OCI-LY3 (cell line): ENCODE measurements around the gene EMB.
"Not testable (repeated sequence)": the region's sequence is repeated elsewhere in the genome, so short reads cannot be mapped to it uniquely, and the experiment has no call there.

Experiments
- H2AFZ ChIP-seq: fragments of 200-600, 300-600 bp; shearing (Covaris generic); 2 replicates; pipeline ENCODE4 v1.6.0; 2014; ENCODE audit warnings: antibody characterized with exemption, low read depth, low read length
- H3K27ac ChIP-seq: fragments of 200-600, 300-600 bp; sonication (generic); 2 replicates; pipeline ENCODE4 v1.5.1; 2014; ENCODE audit warnings: mild to moderate bottlenecking, low read length, moderate library complexity, mixed read lengths
- H3K27me3 ChIP-seq: fragments of 200-600, 300-600 bp; sonication (generic); 2 replicates; pipeline ENCODE4 v1.6.1; 2014; ENCODE audit warnings: low read depth, low read length, mixed read lengths
- H3K36me3 ChIP-seq: fragments of 200-600, 300-600 bp; sonication (generic); replicated peaks from 2 replicates; pipeline ENCODE3; 2014; ENCODE audit warnings: low read depth, low read length, mixed read lengths
- H3K4me1 ChIP-seq: fragments of 300-600, 200-600 bp; sonication (generic); 2 replicates; pipeline ENCODE4 v1.6.1; 2014; ENCODE audit warnings: low read length, mixed read lengths
- H3K4me2 ChIP-seq: fragments of 200-600, 300-600 bp; sonication (generic); 2 replicates; pipeline ENCODE4 v1.6.1; 2014; ENCODE audit warnings: low read length, mixed read lengths
- H3K4me3 ChIP-seq: fragments of 300-600, 200-600 bp; sonication (generic); 2 replicates; pipeline ENCODE4 v1.5.1; 2014; ENCODE audit warnings: antibody characterized with exemption, mild to moderate bottlenecking, low read length, moderate library complexity
- H3K79me2 ChIP-seq: fragments of 300-600, 200-600 bp; shearing (Covaris generic); 2 replicates; pipeline ENCODE4 v1.6.1; 2014; ENCODE audit warnings: mild to moderate bottlenecking, low read length, mixed read lengths
- H3K9ac ChIP-seq: fragments of 300-600, 200-600 bp; shearing (Covaris generic); 2 replicates; pipeline ENCODE4 v1.6.0; 2014; ENCODE audit warnings: mild to moderate bottlenecking, low read length, moderate library complexity
- H3K9me3 ChIP-seq: fragments of 200-600, 300-600 bp; shearing (Covaris generic); 2 replicates; pipeline ENCODE4 v1.6.1; 2014; ENCODE audit warnings: low read length, mixed read lengths; ENCODE audit not compliant: insufficient read depth
- H4K20me1 ChIP-seq: fragments of 200-600, 300-600 bp; sonication (generic); 2 replicates; pipeline ENCODE4 v1.6.1; 2016; ENCODE audit warnings: low read length, mixed read lengths; ENCODE audit not compliant: insufficient read depth
- CTCF ChIP-seq: fragments of 200-600, 300-600 bp; sonication (generic); IDR thresholded peaks from 2 replicates; pipeline ENCODE4 v1.5.1; 2014; ENCODE audit warnings: antibody characterized with exemption, low read length, low read depth
- EZH2phosphoT487 ChIP-seq: fragments of 200-600 bp; shearing (Covaris generic); IDR thresholded peaks from 2 replicates; pipeline ENCODE4 v1.6.1; 2018; ENCODE audit warnings: antibody characterized with exemption, mixed run types, low read depth

EMB gene

GRCh38 chr5:50440651-50441492 is at the start of gene EMB:
TSS of gene EMB (minus strand) at chr5:50441288. CDS start at chr5:50441151, 137 bp downstream.
- Histone ChIP-seq H4K20me1 (no peaks in the 10 kb centered on the region), H3K27ac (peak within 1 kb of the TSS; percentile 85), H3K36me3 (no peaks in the 10 kb centered on the region), H3K4me1 (peaks cover 31% of the 10 kb centered on the region), H3K9ac (peak within 1 kb of the TSS; percentile 91), H3K9me3 (no peaks in the 10 kb centered on the region), H3K79me2 (peaks cover 13% of the 10 kb centered on the region), H3K27me3 (no peaks in the 10 kb centered on the region), H3K4me3 (peak within 1 kb of the TSS; percentile 94), H2AFZ (peak within 1 kb of the TSS; percentile 79; the same call in 1 of the 2 replicates), H3K4me2 (peak within 1 kb of the TSS; percentile 74)
- peak; percentile 42 for TF ChIP-seq CTCF
- no peak for TF ChIP-seq EZH2phosphoT487

GRCh38 chr5:50489491-50489890 is 48.4 kb upstream of the EMB start:
- not testable (repeated sequence) for H3K9ac ChIP-seq, H3K9me3 ChIP-seq, H4K20me1 ChIP-seq, H3K27me3 ChIP-seq, H3K36me3 ChIP-seq, H3K4me2 ChIP-seq, H2AFZ ChIP-seq, H3K79me2 ChIP-seq, H3K27ac ChIP-seq, H3K4me3 ChIP-seq, H3K4me1 ChIP-seq

- H3K9me3 ChIP-seq, H3K4me2 ChIP-seq, H4K20me1 ChIP-seq, H3K79me2 ChIP-seq, H2AFZ ChIP-seq, H3K4me3 ChIP-seq, H3K9ac ChIP-seq, H3K36me3 ChIP-seq, H3K27ac ChIP-seq, H3K27me3 ChIP-seq: not testable (repeated sequence)
- H3K4me1 ChIP-seq, result peaks cover 16% of the 10 kb centered on the region
Measured at GRCh38 chr5:50478790-50479189, 37.7 kb upstream of the EMB start.

GRCh38 chr5:50476549-50476948 is 35.5 kb upstream of the EMB start:
- no peaks in the 10 kb centered on the region for H4K20me1 ChIP-seq
- peaks cover 16% of the 10 kb centered on the region for H3K4me1 ChIP-seq
- peak overlapping the region; percentile 44 for H3K4me2 ChIP-seq
- no peaks in the 10 kb centered on the region for H3K27me3 ChIP-seq
- H2AFZ ChIP-seq, result no peak overlapping the region
- no peak overlapping the region for H3K4me3 ChIP-seq
- TF ChIP-seq EZH2phosphoT487, result no peak
- no peak for TF ChIP-seq CTCF
- no peaks in the 10 kb centered on the region for H3K79me2 ChIP-seq
- no peaks in the 10 kb centered on the region for H3K9me3 ChIP-seq
- peak overlapping the region; percentile 23; the same call in 1 of the 2 replicates for H3K27ac ChIP-seq
- H3K9ac ChIP-seq, result no peak overlapping the region
- H3K36me3 ChIP-seq, result no peaks in the 10 kb centered on the region

GRCh38 chr5:50465015-50465414 is 23.9 kb upstream of the EMB start:
- not testable (repeated sequence) for H3K79me2 ChIP-seq, H3K4me2 ChIP-seq, H3K9me3 ChIP-seq, H3K4me3 ChIP-seq, H4K20me1 ChIP-seq, H3K9ac ChIP-seq, H2AFZ ChIP-seq, H3K27me3 ChIP-seq, H3K36me3 ChIP-seq, H3K27ac ChIP-seq, H3K4me1 ChIP-seq
